K562 (cell line): ENCODE data around the gene TRAPPC1. TPM values are rescaled to one million over a fixed set of nuclear protein-coding genes. Genes with fewer than 3 reads are reported as not detected.
A peak's percentile ranks its signal among the peaks of the same experiment; 100 is the strongest.

Source experiments
- BACH1 ChIP-seq: fragments of 200-800 bp; sonication (Bioruptor generic); IDR thresholded peaks from 2 replicates; pipeline ENCODE4 v1.6.1; 2016; ENCODE audit warnings: missing genetic modification characterization, missing compliant biosample characterization
- CBFB ChIP-seq: sonication (generic); formaldehyde crosslinking; IDR thresholded peaks from 2 replicates; pipeline ENCODE4 v1.4.0; 2020; ENCODE audit warnings: mild to moderate bottlenecking, missing genetic modification reagents
- DDX20 ChIP-seq: fragments of 450-650 bp; IDR thresholded peaks from 2 replicates; pipeline ENCODE4 v1.6.1; 2016; ENCODE audit warnings: missing genetic modification characterization, low read depth, mild to moderate bottlenecking, missing compliant biosample characterization, moderate library complexity
- L3MBTL2 ChIP-seq: fragments of 450-650 bp; IDR thresholded peaks from 2 replicates; pipeline ENCODE4 v1.6.1; 2016; ENCODE audit warnings: mild to moderate bottlenecking, moderate library complexity
- SMARCA4 ChIP-seq: fragments of 450-650 bp; IDR thresholded peaks from 2 replicates; pipeline ENCODE4 v1.6.1; 2016
- SPI1 ChIP-seq: IDR thresholded peaks from 2 replicates; pipeline ENCODE4 v1.6.1; 2011; ENCODE audit warnings: low read depth, low read length, control low read depth, borderline replicate concordance
- ZNF146 ChIP-seq: IDR thresholded peaks from one replicate; pipeline ENCODE4 v1.6.1; 2018; ENCODE audit warnings: missing compliant biosample characterization; ENCODE audit not compliant: unreplicated experiment
- ZNF224 ChIP-seq: sonication (generic); formaldehyde crosslinking; IDR thresholded peaks from 2 replicates; pipeline ENCODE4 v1.8.0; 2022; ENCODE audit warnings: mild to moderate bottlenecking, missing genetic modification reagents
- polyA plus RNA-seq, 8 experiments: library from polyadenylated mRNA; depleted of rRNA in 4 of 8; stranded (reverse) in 5 of 8; unstranded in 3 of 8; fragments of >200 nt; fragmentation: Nextera tagmentation in 2 of 8; fragmentation: Illumina TruSeq in 1 of 8; extraction: Ambion mirVana in 2 of 8; extraction: Trizol in 1 of 8; gene quantifications; 2 replicates each; pipeline versions ENCODE4 v1.2.1 to v1.2.3, GENCODE V29; 2011 to 2014; ENCODE audit warnings: inconsistent platforms in 1 of 8, missing spikeins in 1 of 8
- total RNA-seq, 7 experiments: library from RNA; depleted of rRNA in 6 of 7; stranded (reverse); fragments of >200 nt in 6 of 7; fragmentation: Illumina TruSeq in 2 of 7; extraction: Trizol in 2 of 7; gene quantifications; 2 replicates each; pipeline versions ENCODE4 v1.2.1 to v1.2.3, GENCODE V29; 2011 to 2021; ENCODE audit warnings: low replicate concordance in 1 of 7
- TF ChIP-seq, protein P1 (sequence below): fragments of 250-450 bp; sonication (Bioruptor Pico); IDR thresholded peaks from 2 replicates; pipeline ENCODE4 v1.4.0; 2020; ENCODE audit warnings: mild to moderate bottlenecking, moderate library complexity

Gene TRAPPC1
- total and polyA plus RNA-seq, 9 of the 15 experiments (the other 6 are each of a cell fraction or from before 2014, with no cell fraction given), result 11.7 to 82.8 (median 36.2) TPM

GRCh38 chr17:7915611-7916384 lies 15.9 kb downstream of the TRAPPC1 start, which contains the start of gene RNF227 (continued):
- TF ChIP-seq, protein P1, sequence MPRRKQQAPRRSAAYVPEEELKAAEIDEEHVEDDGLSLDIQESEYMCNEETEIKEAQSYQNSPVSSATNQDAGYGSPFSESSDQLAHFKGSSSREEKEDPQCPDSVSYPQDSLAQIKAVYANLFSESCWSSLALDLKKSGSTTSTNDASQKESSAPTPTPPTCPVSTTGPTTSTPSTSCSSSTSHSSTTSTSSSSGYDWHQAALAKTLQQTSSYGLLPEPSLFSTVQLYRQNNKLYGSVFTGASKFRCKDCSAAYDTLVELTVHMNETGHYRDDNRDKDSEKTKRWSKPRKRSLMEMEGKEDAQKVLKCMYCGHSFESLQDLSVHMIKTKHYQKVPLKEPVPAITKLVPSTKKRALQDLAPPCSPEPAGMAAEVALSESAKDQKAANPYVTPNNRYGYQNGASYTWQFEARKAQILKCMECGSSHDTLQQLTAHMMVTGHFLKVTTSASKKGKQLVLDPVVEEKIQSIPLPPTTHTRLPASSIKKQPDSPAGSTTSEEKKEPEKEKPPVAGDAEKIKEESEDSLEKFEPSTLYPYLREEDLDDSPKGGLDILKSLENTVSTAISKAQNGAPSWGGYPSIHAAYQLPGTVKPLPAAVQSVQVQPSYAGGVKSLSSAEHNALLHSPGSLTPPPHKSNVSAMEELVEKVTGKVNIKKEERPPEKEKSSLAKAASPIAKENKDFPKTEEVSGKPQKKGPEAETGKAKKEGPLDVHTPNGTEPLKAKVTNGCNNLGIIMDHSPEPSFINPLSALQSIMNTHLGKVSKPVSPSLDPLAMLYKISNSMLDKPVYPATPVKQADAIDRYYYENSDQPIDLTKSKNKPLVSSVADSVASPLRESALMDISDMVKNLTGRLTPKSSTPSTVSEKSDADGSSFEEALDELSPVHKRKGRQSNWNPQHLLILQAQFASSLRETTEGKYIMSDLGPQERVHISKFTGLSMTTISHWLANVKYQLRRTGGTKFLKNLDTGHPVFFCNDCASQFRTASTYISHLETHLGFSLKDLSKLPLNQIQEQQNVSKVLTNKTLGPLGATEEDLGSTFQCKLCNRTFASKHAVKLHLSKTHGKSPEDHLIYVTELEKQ (CRISPR knock-in tag), result no peak
- TF ChIP-seq DDX20 (tag) (no peak), BACH1 (tag) (no peak), ZNF224 (CRISPR knock-in tag) (peak; percentile 89; the same call in 1 of the 2 replicates), SMARCA4 (no peak), ZNF146 (no peak), L3MBTL2 (peak; percentile 99), CBFB (CRISPR knock-in tag) (peak; percentile 39; the same call in 1 of the 2 replicates), SPI1 (no peak)
